Brain microvascular endothelial cell (primary cell): Measurements from ENCODE around the gene MSX1.

Source experiments
- DNase-seq: peaks from one replicate; pipeline ENCODE4 v3.0.0-alpha.2; 2020
- H3K27ac ChIP-seq: fragments of 250-450 bp; sonication (Bioruptor Pico); 2 replicates; pipeline ENCODE4 v1.5.1; 2020; ENCODE audit warnings: mild to moderate bottlenecking, moderate library complexity
- H3K27me3 ChIP-seq: fragments of 250-450 bp; sonication (Bioruptor Pico); replicated peaks from 2 replicates; pipeline ENCODE4 v1.5.1; 2020; ENCODE audit warnings: mild to moderate bottlenecking
- H3K36me3 ChIP-seq: fragments of 250-450 bp; sonication (Bioruptor Pico); replicated peaks from 2 replicates; pipeline ENCODE4 v1.5.1; 2020; ENCODE audit warnings: mild to moderate bottlenecking
- H3K4me3 ChIP-seq: 2 replicates; pipeline ENCODE4 v1.5.1; 2011; ENCODE audit warnings: low read depth, mild to moderate bottlenecking, control low read depth, low read length, moderate library complexity
- CTCF ChIP-seq: IDR thresholded peaks from 2 replicates; pipeline ENCODE4 v1.5.1; 2011; ENCODE audit warnings: low read depth, mild to moderate bottlenecking, moderate library complexity, low read length, control low read depth, inconsistent platforms; ENCODE audit errors: missing control alignments
- in situ Hi-C: cut with HindIII; loops from 2 replicates; pipeline ENCODE4 v1.10.0; 2017; ENCODE audit warnings: low sequenced_read_pairs, low pct_ligation_motif_present

MSX1 gene

GRCh38 chr4:4868758-4869723 is 9.6 kb downstream of the MSX1 start:
- no peak for TF ChIP-seq CTCF
- no peaks in the 10 kb centered on the region for H3K36me3 ChIP-seq
- in situ Hi-C loops, result no loop called here
- no peak for DNase-seq
- H3K27ac ChIP-seq, result no peak overlapping the region
- peaks cover 82% of the 10 kb centered on the region for H3K27me3 ChIP-seq
- no peak overlapping the region for H3K4me3 ChIP-seq

GRCh38 chr4:4869731-4870571 is 10.5 kb downstream of the MSX1 start:
- Histone ChIP-seq H3K27ac (no peak overlapping the region), H3K27me3 (peaks cover 81% of the 10 kb centered on the region), H3K36me3 (no peaks in the 10 kb centered on the region), H3K4me3 (no peak overlapping the region)
- in situ Hi-C loops, result loop anchor here (10.0 kb wide), 1 partner anchor 205 kb away; no protein-coding TSS in a partner anchor
- DNase-seq, result no peak
- TF ChIP-seq CTCF, result no peak

- peaks cover 81% of the 10 kb centered on the region for H3K27me3 ChIP-seq
These were observed 11.2 kb downstream of the MSX1 start for GRCh38 chr4:4870576-4871241.

GRCh38 chr4:4871242-4871572 is 11.7 kb downstream of the MSX1 start:
- DNase-seq, result no peak
- Histone ChIP-seq H3K36me3 (no peaks in the 10 kb centered on the region), H3K4me3 (no peak overlapping the region), H3K27me3 (peaks cover 77% of the 10 kb centered on the region), H3K27ac (no peak overlapping the region)
- in situ Hi-C loops, result loop anchor here (10.0 kb wide), 1 partner anchor 206 kb away; no protein-coding TSS in a partner anchor
- no peak for TF ChIP-seq CTCF

More at GRCh38 chr4:4870576-4871241, 11.2 kb downstream of the MSX1 start:
- Histone ChIP-seq H3K27ac (no peak overlapping the region), H3K4me3 (no peak overlapping the region), H3K36me3 (no peaks in the 10 kb centered on the region)
- no peak for TF ChIP-seq CTCF
- in situ Hi-C loops, result loop anchor here (10.0 kb wide), 1 partner anchor 206 kb away; no protein-coding TSS in a partner anchor
- no peak for DNase-seq

GRCh38 chr4:4871573-4872313 is 12.3 kb downstream of the MSX1 start:
- Histone ChIP-seq H3K27me3 (peaks cover 72% of the 10 kb centered on the region), H3K27ac (no peak overlapping the region), H3K36me3 (no peaks in the 10 kb centered on the region), H3K4me3 (no peak overlapping the region)
- DNase-seq, result no peak
- no peak for TF ChIP-seq CTCF
- in situ Hi-C loops, result loop anchor here (10.0 kb wide), 1 partner anchor 207 kb away; no protein-coding TSS in a partner anchor
